ENCODE measurements around the gene PRKRIP1. TPM values are rescaled to one million over a fixed set of nuclear protein-coding genes. Genes with fewer than 3 reads are reported as not detected.
"Not testable (repeated sequence)": the region's sequence is repeated elsewhere in the genome, so short reads cannot be mapped to it uniquely, and the experiment has no call there.

Gene PRKRIP1, protein sequence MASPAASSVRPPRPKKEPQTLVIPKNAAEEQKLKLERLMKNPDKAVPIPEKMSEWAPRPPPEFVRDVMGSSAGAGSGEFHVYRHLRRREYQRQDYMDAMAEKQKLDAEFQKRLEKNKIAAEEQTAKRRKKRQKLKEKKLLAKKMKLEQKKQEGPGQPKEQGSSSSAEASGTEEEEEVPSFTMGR
- total RNA-seq (10 to 100 TPM; 26.0 to 27.3 TPM), polyA plus RNA-seq (21.1 TPM)

DNA sequence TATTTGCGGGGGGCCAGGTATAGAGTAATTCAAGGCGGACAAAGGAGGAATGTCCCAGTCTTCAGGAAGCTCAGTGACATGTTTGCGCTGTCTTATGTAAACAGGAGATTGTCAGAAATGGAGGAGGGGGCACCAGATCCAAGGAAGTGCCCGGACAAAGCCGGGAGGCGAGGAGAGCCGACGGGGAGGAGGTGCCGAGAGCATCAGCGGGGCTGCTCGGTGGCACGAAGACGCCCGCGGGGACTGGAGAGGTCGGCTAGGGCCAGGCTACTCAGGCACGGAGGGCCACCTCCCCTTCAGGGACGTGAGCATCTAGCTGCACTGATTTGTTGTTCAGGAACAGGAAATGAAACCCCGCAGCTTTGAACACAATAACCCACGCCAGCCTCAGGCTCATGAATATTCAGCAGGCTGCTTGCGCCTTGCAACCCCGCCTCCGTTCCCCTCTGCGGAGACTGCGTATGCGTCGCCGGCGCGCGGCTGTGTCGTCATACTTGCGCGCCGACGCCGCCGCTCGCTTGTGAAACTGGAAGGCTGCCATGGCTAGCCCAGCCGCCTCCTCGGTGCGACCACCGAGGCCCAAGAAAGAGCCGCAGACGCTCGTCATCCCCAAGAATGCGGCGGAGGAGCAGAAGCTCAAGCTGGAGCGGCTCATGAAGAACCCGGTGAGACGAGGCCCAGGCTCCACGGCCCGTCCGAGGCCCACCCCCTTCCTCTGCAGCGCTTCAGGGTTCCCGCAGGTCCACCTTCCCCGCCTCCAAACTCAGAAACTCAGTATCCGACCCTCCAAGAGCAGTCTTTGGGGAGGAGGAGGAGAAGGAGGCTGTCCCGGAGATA is at the start of gene PRKRIP1:
PRKRIP1 (plus strand) TSS at position 491 of the 837 bp plus-strand sequence; CDS start at position 540, 49 bp downstream.
- no peaks in the 10 kb centered on the region for H3K27me3 ChIP-seq (ENCODE audit: insufficient read depth, low read length, poor library complexity, severe bottlenecking)
- peak; percentile 79 to 93 (median 87) for DNase-seq
- no peaks in the 10 kb centered on the region for H3K9me3 ChIP-seq (ENCODE audit: low read length)
- H3K9me3 Mint-ChIP-seq, result no peaks in the 10 kb centered on the region
- peaks cover 16% of the 10 kb centered on the region for H3K4me1 ChIP-seq (ENCODE audit: insufficient read depth, low read length)
- peaks cover 10% of the 10 kb centered on the region for H3K36me3 ChIP-seq (ENCODE audit: insufficient read depth, low read length)
- ChIA-PET POLR2A (interaction anchor here (0.7 to 2.0 kb wide), 5 partner anchors 9 to 68 kb away, joined by 3 to 5 read pairs (median 3); no protein-coding TSS in a partner anchor), CTCF (interaction anchor here (1.8 to 2.0 kb wide), 3 partner anchors 9 to 55 kb away, joined by 6 to 11 read pairs (median 10); no protein-coding TSS in a partner anchor)
- peak within 1 kb of the TSS; percentile 91 to 99 (median 98) for H3K27ac Mint-ChIP-seq
- H3K4me3 ChIP-seq (ENCODE audit: low read length), result peak within 1 kb of the TSS; percentile 95
- no peaks in the 10 kb centered on the region for H3K27me3 Mint-ChIP-seq
- H3K36me3 Mint-ChIP-seq, result peaks cover 0 to 52% (median 11%) of the 10 kb centered on the region in 3 donors
- H3K4me3 Mint-ChIP-seq, result peak within 1 kb of the TSS; percentile 87 to 98 (median 97)
- peak within 1 kb of the TSS; percentile 81 for H3K27ac ChIP-seq (ENCODE audit: low read depth, low read length)
- peaks cover 19 to 29% (median 25%) of the 10 kb centered on the region in 3 donors for H3K4me1 Mint-ChIP-seq

DNA sequence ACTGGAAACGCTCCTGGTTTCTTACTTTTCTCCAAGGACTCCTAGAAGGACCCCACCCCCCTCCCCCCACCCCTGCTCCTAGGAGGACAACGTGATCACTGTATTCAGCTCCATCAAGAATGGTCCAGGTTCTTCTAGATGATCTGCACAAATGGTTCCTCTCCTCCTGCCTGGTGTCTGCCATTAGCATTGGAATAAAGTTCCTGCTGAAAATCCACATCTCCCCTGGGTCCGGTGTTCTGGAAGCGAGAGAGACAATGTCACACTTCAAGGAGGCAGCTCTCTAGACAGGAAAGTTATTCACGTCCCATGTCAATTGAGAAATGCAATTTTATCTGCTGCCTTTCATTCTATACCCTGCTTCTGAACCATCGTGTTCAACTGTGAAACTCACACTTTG is 49.2 kb upstream of the PRKRIP1 start:
- H3K27me3 Mint-ChIP-seq; POLR2A ChIA-PET; H3K4me3 Mint-ChIP-seq; H3K36me3 ChIP-seq (ENCODE audit: insufficient read depth, low read length); H3K36me3 Mint-ChIP-seq; H3K27ac ChIP-seq (ENCODE audit: low read depth, low read length); H3K4me1 Mint-ChIP-seq; CTCF ChIA-PET; H3K4me1 ChIP-seq (ENCODE audit: insufficient read depth, low read length); H3K27me3 ChIP-seq (ENCODE audit: insufficient read depth, low read length, poor library complexity, severe bottlenecking); H3K9me3 Mint-ChIP-seq; H3K27ac Mint-ChIP-seq; H3K4me3 ChIP-seq (ENCODE audit: low read length); H3K9me3 ChIP-seq (ENCODE audit: low read length); DNase-seq: not testable (repeated sequence)

- H3K27ac Mint-ChIP-seq; H3K36me3 Mint-ChIP-seq; H3K27me3 ChIP-seq (ENCODE audit: insufficient read depth, low read length, poor library complexity, severe bottlenecking); POLR2A ChIA-PET; H3K27me3 Mint-ChIP-seq; DNase-seq; H3K4me1 ChIP-seq (ENCODE audit: insufficient read depth, low read length); H3K27ac ChIP-seq (ENCODE audit: low read depth, low read length); H3K4me1 Mint-ChIP-seq; CTCF ChIA-PET; H3K4me3 ChIP-seq (ENCODE audit: low read length); H3K9me3 Mint-ChIP-seq; H3K36me3 ChIP-seq (ENCODE audit: insufficient read depth, low read length); H3K9me3 ChIP-seq (ENCODE audit: low read length); H3K4me3 Mint-ChIP-seq: not testable (repeated sequence)
These were observed 39.8 kb upstream of the PRKRIP1 start, which contains the start of gene SPDYE6 for GRCh38 chr7:102356344-102356743. TSS of gene SPDYE6 (minus strand) at chr7:102356444. CDS start at chr7:102356023, 421 bp downstream.

- H3K9me3 ChIP-seq (ENCODE audit: low read length); H3K27me3 Mint-ChIP-seq; H3K9me3 Mint-ChIP-seq; H3K4me1 ChIP-seq (ENCODE audit: insufficient read depth, low read length); H3K27me3 ChIP-seq (ENCODE audit: insufficient read depth, low read length, poor library complexity, severe bottlenecking); H3K36me3 ChIP-seq (ENCODE audit: insufficient read depth, low read length): not testable (repeated sequence)
- peaks cover 16 to 34% (median 25%) of the 10 kb centered on the region in 3 donors for H3K4me1 Mint-ChIP-seq
- DNase-seq, result peak; percentile 86 to 97 (median 93)
- H3K27ac ChIP-seq (ENCODE audit: low read depth, low read length), result peak overlapping the region; percentile 65
- ChIA-PET POLR2A (interaction anchor here (1.1 kb wide), 1 partner anchor 32 kb away, joined by 5 read pairs; the partner anchor contains the start of gene PRKRIP1), CTCF (interaction anchor here (0.6 kb wide), 1 partner anchor 30 kb away, joined by 3 read pairs; no protein-coding TSS in a partner anchor)
- peaks cover 0 to 25% (median 2%) of the 10 kb centered on the region in 3 donors for H3K36me3 Mint-ChIP-seq
- H3K27ac Mint-ChIP-seq, result peak overlapping the region; percentile 84 to 93 (median 90)
- peak overlapping the region; percentile 88 to 99 (median 92) for H3K4me3 Mint-ChIP-seq
- peak overlapping the region; percentile 54 for H3K4me3 ChIP-seq (ENCODE audit: low read length)
These were observed 32.4 kb upstream of the PRKRIP1 start for GRCh38 chr7:102363549-102364393.

DNA sequence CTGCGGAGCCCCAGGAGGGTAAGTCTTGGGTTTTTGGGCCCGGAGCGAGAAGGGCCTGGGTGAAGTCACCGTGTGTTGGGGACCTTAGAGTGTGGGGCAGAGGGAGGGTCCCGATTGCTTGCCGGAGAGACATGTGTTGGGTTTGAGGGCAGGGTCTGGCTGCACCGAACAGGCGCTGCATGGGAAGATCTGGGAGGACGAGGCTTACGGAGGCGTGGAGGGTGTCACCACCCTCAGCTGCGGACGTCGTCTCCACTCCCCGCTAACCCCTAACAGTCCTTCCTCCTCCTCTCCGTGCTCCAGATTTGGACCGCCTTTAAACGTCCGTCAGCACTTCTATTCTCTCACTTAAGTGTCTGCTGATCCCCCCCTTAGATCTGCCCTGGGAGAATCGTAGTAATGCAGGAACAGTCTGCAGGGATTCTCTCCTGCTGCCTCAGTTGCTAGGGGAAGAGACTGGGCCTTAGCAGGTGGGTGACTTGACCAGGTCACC is 31.7 kb upstream of the PRKRIP1 start:
- Histone ChIP-seq H3K27ac (ENCODE audit: low read depth, low read length) (peak overlapping the region; percentile 65), H3K4me3 (ENCODE audit: low read length) (peak overlapping the region; percentile 54)
- H3K27me3 ChIP-seq (ENCODE audit: insufficient read depth, low read length, poor library complexity, severe bottlenecking); H3K4me1 ChIP-seq (ENCODE audit: insufficient read depth, low read length); H3K9me3 ChIP-seq (ENCODE audit: low read length); CTCF ChIA-PET; H3K36me3 ChIP-seq (ENCODE audit: insufficient read depth, low read length); H3K9me3 Mint-ChIP-seq; POLR2A ChIA-PET; H3K27me3 Mint-ChIP-seq: not testable (repeated sequence)
- H3K4me3 Mint-ChIP-seq, result peak overlapping the region; percentile 88 to 95 (median 91)
- peaks cover 16 to 34% (median 25%) of the 10 kb centered on the region in 3 donors for H3K4me1 Mint-ChIP-seq
- peak overlapping the region in 7 of 8 donors; percentile 66 to 89 (median 81) for H3K27ac Mint-ChIP-seq
- peaks cover 0 to 25% (median 2%) of the 10 kb centered on the region in 3 donors for H3K36me3 Mint-ChIP-seq
- DNase-seq, result peak in 1 of 5 donors; percentile 8

DNA sequence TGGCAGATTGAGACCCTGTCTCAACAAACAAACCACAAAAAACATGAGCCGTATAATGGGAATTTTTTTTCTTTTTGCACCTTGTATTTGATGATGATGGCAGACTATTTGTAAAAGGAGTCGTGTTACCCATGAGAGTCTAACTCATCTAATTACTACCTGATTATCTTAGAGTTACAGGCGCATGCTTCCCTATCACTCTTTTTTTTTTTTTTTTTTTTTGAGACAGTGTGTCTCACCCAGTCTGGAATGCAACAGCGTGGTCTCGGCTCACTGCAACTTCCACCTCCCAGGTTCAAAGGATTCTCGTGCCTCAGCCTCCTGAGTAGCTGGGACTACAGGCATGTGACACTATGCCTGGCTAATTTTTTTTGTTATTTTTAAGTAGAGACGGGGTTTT is 30.8 kb upstream of the PRKRIP1 start:
- H3K27me3 ChIP-seq (ENCODE audit: insufficient read depth, low read length, poor library complexity, severe bottlenecking); CTCF ChIA-PET; POLR2A ChIA-PET; DNase-seq; H3K36me3 ChIP-seq (ENCODE audit: insufficient read depth, low read length); H3K9me3 Mint-ChIP-seq; H3K27ac ChIP-seq (ENCODE audit: low read depth, low read length); H3K9me3 ChIP-seq (ENCODE audit: low read length); H3K27me3 Mint-ChIP-seq; H3K4me1 ChIP-seq (ENCODE audit: insufficient read depth, low read length); H3K4me3 ChIP-seq (ENCODE audit: low read length): not testable (repeated sequence)
- peaks cover 19 to 39% (median 31%) of the 10 kb centered on the region in 3 donors for H3K4me1 Mint-ChIP-seq
- H3K27ac Mint-ChIP-seq, result peak overlapping the region in 1 of 8 donors; percentile 42
- H3K4me3 Mint-ChIP-seq, result peak overlapping the region in 4 of 7 donors; percentile 12 to 59 (median 31)
- H3K36me3 Mint-ChIP-seq, result peaks cover 5 to 29% (median 6%) of the 10 kb centered on the region in 3 donors

DNA sequence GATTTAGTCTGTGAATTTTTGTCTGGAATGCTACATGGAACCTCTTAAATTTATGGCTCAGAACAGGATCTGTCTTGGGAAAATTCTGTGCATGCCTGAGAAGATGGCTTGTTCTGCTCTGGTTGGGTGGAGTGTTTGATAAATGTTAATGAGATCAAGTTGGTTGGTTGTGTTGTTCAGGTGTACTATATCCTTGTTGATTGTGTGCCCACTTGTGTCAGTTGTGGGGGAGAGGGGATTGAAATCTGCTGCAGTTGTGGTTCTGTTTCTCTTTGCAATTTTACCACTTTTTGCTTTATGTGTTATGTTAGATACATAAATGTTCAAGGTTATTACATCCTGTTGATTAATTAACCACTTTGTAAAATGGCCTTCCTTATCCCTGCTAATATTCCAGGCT is 26.1 kb upstream of the PRKRIP1 start:
- POLR2A ChIA-PET; H3K27me3 ChIP-seq (ENCODE audit: insufficient read depth, low read length, poor library complexity, severe bottlenecking); CTCF ChIA-PET; DNase-seq; H3K4me3 Mint-ChIP-seq; H3K4me3 ChIP-seq (ENCODE audit: low read length); H3K27ac ChIP-seq (ENCODE audit: low read depth, low read length); H3K27me3 Mint-ChIP-seq; H3K36me3 ChIP-seq (ENCODE audit: insufficient read depth, low read length); H3K9me3 Mint-ChIP-seq; H3K9me3 ChIP-seq (ENCODE audit: low read length); H3K27ac Mint-ChIP-seq; H3K4me1 ChIP-seq (ENCODE audit: insufficient read depth, low read length): not testable (repeated sequence)
- peaks cover 27 to 45% (median 34%) of the 10 kb centered on the region in 3 donors for H3K4me1 Mint-ChIP-seq
- H3K36me3 Mint-ChIP-seq, result peaks cover 8 to 41% (median 10%) of the 10 kb centered on the region in 3 donors

Data from CD8-positive, alpha-beta memory T cell (primary cell).